Frontal cortex (tissue), 4 donors: ENCODE results near the gene CCNI. TPM values are rescaled to one million over a fixed set of nuclear protein-coding genes. Genes with fewer than 3 reads are reported as not detected.

Source experiments
- DNase-seq, 2 donors: peaks; one replicate each; pipeline ENCODE4 v3.0.0; 2012; ENCODE audit warnings: low spot score in 2 of 2
- FAIRE-seq: peaks from 2 replicates; lab custom pipeline; 2012; peaks lifted over from hg19 to GRCh38; lab: Jason Lieb, UNC
- total RNA-seq: library from RNA; depleted of rRNA; stranded (reverse); fragments of >200 nt; gene quantifications from one replicate; pipeline ENCODE4 v1.2.3, GENCODE V29; 2014
- donor health status: control.
- donor health status: control.
- donor health status: control.

CCNI gene
- total RNA-seq, 1 donor from 2014 or later, result 460 TPM

DNA sequence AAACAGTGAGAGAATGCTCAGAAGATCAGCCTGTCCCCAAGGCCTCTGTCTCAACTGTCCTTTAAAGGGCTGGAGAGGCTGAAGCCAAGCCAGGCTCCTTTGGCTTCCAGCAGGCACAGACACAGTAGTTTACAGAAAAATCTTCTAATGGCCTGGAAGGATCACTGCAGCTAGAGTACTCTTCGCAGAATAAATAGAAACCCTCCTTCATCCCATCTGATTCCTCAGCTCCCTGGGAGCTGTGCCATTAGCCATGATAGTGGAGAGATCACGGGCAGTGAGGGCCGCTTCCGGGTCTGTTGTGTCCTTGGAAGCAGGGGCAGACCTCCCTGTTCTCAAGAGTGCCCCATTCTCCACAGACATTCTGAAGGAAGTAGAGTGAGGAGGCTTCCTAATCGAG lies 63.1 kb downstream of the CCNI start:
- DNase-seq, result no peak
- no peak for FAIRE-seq

DNA sequence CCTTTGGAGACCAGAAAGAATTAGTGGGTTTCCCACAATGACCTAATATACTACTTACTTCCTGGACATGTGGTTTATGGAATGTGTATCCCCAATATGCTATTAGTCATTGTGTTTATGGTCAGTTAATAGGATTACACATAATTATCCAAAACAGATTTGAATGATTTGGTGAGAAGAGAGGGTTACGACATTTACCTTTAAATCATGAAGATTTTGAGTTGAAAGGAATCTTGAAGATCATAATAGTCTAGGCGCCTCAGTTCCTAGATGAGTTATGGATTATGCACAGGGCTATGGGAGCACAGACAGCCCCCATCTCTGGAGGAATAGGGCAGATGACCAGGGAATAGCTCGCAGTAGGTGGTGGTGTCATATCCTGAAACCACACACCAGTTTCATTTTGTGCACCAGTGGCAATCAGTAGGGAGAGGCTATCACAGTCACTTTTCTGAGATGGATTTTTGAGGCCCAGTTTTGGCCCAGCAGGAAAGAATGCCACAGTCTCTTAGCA lies 64.9 kb downstream of the CCNI start:
- FAIRE-seq (no peak), DNase-seq (no peak)

DNA sequence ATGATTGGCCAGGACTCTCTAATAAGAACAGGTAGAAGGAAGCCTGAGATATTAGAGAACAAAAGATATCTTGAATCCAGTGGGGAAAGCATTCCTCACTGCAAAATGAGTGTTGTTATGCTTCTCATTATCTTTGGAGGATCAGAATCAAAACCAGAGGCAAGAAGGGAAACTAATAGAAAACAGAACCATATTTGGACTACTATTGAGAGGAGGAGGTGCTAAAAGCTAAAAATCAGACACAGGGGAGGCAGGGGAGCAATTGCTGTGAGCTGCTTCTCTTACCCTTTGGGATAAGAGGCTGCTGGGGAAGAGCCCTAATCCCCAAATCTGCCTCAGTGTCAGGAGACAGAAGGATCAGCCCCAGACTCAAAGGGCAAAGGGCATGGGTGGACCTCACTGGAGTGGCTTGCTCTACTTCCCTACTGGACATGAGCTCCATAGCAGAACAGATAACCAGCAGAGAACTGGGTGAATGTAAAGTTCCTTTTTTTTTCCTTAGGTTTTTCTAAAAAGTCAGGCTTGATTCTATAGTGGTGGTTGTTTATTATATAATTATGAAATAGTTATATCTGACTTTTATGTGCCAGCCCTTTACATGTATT lies 66.2 kb downstream of the CCNI start:
- FAIRE-seq, result no peak
- DNase-seq, result no peak

DNA sequence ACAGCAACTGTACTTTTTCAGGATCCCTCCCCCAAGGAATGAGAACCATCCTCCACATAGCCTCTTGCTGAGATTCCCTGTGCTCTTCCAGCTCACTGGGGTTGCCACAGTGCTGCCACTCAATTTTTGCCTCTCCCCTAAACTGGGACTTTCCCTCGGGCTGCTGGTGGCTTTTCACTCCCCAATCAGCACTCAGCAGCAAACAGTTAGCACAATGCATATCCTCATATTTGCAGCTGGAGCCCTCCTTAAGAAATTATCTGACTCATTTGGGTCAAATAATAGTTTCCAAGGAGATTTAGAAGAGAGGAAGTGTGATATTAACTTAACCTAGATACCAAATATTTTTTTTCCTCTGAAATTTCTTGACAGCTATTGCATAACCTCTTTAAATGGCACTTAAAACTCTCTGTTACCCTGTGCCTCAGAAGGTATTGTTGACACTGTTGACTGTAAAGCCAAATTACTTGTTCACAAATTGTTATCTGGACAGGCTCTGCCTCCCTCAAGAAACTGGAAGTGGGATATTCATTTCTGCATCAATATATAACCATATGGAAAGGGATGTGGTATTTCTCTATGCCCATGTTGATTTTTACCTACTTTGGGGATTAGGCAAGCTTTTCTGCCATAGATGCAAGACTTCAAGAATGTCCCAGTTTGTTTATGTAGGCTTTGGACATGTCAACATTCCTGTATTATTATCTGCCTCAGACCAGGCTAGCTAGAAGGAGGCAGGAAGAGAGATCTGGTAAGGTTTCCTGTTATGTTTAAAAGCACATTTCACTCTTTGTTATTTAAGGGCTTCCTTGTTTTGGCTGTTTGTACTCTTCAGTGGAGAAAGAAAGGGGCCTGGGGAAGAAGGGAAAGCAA lies 68.2 kb downstream of the CCNI start:
- no peak for DNase-seq
- FAIRE-seq, result no peak

DNA sequence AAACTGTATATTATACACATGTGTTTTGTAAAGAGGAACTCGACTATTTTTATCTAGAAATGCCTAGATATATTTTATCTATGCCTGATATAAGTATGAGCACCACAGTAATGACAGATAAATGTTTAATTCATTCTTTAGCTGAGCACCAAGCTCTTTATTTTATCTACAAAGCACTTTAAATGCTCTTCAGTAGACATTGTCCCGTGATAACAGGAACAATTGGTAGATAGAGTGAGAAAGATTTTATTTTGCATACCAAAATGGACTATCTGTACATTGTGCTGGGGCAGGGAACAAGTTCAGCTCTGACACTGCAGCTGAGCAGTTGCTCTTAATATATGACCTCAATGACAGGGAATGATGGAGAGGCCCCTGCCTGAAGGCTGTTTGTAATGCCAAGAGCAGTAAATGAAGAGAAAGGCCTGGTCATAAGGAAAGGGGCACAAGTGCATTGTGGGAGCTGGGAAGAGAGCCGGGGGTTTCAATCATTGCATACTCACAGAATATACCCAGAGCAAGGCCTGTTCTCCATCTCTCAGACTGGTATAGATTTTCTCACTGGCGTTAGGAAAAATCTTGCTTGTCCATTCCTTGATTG lies 68.9 kb downstream of the CCNI start:
- FAIRE-seq, result no peak
- DNase-seq, result no peak

DNA sequence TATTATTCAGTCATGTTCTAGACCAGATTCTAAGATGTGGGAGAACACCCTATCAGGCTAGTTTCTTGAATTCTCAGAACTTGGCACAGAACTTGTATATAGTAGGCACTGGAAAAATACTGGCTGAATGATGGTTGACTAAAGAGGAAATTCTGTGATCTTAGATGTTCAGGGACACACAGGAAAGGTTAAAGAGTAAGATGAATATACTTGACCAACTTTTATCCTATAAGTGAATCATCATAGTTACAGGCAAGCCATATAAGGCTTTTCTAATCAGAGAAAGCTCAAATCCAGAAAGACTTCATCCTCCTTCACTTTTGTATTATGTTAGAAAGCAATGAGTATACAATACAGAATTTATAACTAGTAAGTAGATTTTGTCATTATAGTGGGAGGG lies 72.4 kb downstream of the CCNI start:
- FAIRE-seq, result no peak
- no peak for DNase-seq

DNA sequence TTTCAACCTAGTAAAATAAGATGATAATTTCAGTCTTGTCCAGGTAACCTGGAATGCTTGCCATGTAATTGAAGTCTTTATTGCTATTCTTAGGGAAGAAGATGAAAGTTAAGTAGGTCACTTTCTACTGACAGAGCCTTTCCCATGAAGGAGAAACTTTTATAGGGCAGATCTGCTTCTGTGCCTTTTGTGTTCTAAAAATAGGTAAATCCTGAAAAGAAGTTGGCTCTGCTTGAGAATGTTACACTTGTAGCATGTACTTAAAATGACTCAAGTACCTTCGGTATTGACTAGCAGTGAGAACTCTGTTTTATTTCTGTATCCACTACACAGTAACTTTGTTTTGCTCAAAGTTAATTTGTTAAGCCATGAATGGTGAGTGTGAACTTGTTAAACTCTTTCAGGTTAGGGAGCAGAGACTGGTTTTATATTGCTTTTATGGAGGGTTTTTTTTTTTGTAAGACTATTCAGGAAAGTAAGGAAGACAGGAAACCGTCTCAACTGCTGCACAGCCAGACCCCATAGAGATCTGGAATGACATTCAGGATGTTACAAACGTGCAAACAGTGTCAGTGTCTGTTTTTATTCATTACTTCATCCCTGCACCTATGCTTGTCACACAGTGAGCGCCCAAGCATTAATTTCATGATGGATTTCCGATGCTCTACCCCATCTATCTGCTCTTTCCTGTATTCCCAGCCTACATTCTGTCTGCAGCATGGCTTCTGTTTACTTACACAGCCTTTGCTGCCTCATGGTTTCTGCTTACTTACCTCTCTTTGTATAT lies 73.3 kb downstream of the CCNI start:
- no peak for DNase-seq
- FAIRE-seq, result no peak

DNA sequence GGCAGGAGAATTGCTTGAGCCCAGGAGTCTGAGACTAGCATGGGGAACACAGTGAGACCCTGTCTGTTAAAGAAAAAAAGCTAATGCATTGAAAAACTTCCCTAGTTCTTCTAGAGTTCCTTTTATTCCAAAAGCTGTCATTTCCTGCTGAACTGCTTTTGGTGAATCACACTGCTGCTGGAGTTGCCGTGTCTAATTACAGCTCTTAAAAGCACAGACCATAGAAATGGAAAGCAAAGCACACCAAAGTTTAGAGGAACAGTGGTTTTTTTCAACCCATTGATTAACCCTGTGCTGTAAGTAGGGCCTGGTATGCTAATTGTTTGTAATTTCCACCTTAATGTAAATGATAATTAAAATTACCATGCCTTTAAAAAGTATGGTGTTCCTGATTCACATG lies 73.9 kb downstream of the CCNI start:
- DNase-seq, result no peak
- FAIRE-seq, result no peak

DNA sequence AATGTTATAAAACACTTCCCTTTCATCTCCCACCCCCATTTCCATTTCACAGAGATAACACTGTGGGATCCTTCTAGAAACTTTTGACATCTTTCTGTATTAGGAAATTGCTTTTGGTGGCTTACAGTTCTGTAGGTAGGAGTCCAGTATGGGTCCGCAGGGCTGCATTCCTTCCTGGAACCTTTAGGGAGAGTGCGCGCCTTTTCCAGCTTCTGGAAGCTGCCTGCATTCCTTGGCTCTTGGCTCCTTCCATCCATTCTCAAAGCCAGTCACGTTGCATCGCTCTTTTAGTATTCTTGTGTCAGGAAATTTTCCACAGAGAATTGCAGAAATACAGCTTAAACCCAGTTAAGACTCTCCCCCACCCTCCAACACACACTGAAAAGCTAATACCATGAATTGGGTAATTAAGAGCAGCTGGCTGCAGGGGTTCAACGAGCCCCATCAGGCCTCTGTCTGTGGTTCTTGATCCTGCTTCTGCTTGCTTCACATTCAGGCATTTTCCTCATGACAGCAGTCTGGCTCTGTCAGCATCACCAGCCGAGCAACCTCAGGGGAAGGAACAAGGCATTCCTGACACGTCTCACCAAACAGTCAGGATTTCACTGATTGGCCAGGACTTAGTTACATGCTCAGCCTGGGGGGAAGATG lies 77.4 kb downstream of the CCNI start:
- FAIRE-seq (no peak), DNase-seq (no peak)

DNA sequence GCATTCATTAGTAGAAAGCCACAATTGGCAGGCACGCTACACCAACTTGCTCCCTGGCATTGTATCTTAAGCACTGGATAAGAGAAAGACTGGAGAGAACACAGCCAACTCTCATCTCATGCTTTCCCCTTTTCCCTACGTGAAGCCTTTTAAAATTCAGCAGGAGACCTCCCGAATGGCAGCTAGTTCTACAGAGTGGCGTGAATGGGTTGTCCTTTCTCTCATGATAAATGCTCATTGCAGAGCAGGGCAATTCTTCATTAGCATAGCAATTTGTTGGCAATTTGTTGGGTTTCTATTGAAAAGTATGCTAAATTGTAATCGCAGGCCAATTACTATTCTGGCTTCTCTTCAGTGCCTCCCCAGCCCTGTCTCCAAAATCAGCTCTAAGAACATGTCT lies 78.3 kb downstream of the CCNI start:
- DNase-seq, result no peak

More for the DNA sequence above, 78.3 kb downstream of the CCNI start:
- no peak for FAIRE-seq

Other genes starting within 250 kb of the CCNI start
- gene SOWAHB, start 177.8 kb downstream of the CCNI start, total RNA-seq, result 2.9 TPM
- 198 TPM for gene SEPTIN11, start 126.2 kb downstream of the CCNI start, total RNA-seq
- gene CCNG2, start 81.2 kb upstream of the CCNI start, total RNA-seq, result 110 TPM